ENCODE data around the gene DSCAML1. TPM values are rescaled to one million over a fixed set of nuclear protein-coding genes. Genes with fewer than 3 reads are reported as not detected.

DSCAML1 gene
- total RNA-seq, 1 donor from 2014 or later, result 0.95 TPM

DNA sequence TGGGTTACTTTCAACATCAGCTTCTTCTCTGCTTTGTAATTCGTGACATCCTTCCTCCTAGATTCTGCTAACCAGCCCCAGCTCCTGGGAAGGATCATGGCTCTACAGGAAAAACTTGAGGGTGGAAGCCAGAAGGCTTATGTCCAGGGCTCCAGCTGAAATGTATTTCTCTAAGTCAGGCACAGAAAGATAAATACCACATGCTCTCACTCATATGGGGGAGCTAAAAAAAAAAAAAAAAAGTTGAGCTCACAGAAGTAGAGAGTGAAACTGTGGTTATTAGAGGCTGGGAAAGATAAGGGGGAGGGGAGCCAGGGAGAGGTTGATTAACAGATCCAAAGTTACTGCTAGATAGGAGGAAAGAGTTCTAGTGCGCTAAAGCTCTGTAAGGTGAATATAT lies 74.9 kb downstream of the DSCAML1 start:
- ATAC-seq (no peak), DNase-seq (no peak)
- intact Hi-C loops (cut with DNase I), result no loop called here
- H3K4me3 ChIP-seq, result no peak overlapping the region
- H3K4me1 ChIP-seq, result peaks cover 8% of the 10 kb centered on the region
- no peak overlapping the region for H3K27ac ChIP-seq
- H3K27me3 ChIP-seq (ENCODE audit: low read depth), result no peaks in the 10 kb centered on the region
- H3K36me3 ChIP-seq, result no peaks in the 10 kb centered on the region
- TF ChIP-seq, protein P1, sequence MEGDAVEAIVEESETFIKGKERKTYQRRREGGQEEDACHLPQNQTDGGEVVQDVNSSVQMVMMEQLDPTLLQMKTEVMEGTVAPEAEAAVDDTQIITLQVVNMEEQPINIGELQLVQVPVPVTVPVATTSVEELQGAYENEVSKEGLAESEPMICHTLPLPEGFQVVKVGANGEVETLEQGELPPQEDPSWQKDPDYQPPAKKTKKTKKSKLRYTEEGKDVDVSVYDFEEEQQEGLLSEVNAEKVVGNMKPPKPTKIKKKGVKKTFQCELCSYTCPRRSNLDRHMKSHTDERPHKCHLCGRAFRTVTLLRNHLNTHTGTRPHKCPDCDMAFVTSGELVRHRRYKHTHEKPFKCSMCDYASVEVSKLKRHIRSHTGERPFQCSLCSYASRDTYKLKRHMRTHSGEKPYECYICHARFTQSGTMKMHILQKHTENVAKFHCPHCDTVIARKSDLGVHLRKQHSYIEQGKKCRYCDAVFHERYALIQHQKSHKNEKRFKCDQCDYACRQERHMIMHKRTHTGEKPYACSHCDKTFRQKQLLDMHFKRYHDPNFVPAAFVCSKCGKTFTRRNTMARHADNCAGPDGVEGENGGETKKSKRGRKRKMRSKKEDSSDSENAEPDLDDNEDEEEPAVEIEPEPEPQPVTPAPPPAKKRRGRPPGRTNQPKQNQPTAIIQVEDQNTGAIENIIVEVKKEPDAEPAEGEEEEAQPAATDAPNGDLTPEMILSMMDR (IDR thresholded peaks at IDR 0.05), result no peak
- no peaks in the 10 kb centered on the region for H3K9me3 ChIP-seq

DNA sequence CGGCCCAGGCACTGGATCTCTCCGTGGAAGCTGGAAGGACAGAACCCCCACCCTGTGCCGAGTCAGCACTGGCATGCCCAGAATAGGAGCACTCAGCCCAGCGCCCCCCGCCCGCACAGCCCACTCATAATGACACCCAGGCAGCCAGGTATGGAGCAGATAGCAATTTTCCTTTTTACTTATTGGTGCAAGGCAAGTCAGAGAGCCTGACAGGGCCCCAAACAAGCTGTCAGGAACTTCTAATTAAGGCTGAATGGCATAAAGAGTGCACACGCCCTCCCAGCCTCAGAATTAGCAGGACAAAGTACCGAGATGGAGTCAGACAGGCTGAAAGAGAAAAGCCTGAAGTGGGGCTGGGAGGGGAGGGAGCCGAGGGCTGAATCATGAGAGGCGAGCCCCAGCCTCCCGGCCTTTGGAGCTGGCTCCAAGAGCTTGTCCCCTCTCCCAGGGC lies 76.9 kb downstream of the DSCAML1 start:
- intact Hi-C loops (cut with DNase I), result no loop called here
- ATAC-seq (no peak), DNase-seq (no peak)
- Histone ChIP-seq H3K36me3 (no peaks in the 10 kb centered on the region), H3K4me1 (peaks cover 8% of the 10 kb centered on the region), H3K27ac (no peak overlapping the region), H3K9me3 (no peaks in the 10 kb centered on the region), H3K27me3 (ENCODE audit: low read depth) (no peaks in the 10 kb centered on the region), H3K4me3 (no peak overlapping the region)
- TF ChIP-seq, protein P1 (IDR thresholded peaks at IDR 0.05), result no peak

DNA sequence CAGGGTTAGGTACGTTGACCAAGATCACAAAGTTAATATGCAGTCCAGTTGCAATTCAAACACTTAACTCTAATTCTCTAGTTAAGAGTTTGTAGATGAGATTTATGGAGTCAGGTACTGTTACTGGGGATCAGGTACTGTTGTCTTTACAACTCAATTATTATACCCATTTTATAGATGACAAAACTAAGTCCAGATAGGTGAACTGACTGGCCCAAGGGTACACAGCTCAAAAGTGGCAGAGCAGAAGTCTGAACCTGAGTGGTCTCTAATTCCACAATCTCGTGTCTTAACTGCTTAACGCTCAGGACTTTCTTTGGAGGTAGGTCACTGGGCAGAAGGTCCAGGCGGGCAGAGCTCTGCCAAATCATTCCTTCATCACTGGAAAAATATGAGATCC lies 77.5 kb downstream of the DSCAML1 start:
- H3K36me3 ChIP-seq, result no peaks in the 10 kb centered on the region
- peaks cover 8% of the 10 kb centered on the region for H3K4me1 ChIP-seq
- DNase-seq (no peak), ATAC-seq (no peak)
- no peaks in the 10 kb centered on the region for H3K9me3 ChIP-seq
- TF ChIP-seq, protein P1 (IDR thresholded peaks at IDR 0.05), result no peak
- intact Hi-C loops (cut with DNase I), result no loop called here
- H3K27ac ChIP-seq, result no peak overlapping the region
- H3K27me3 ChIP-seq (ENCODE audit: low read depth), result no peaks in the 10 kb centered on the region
- no peak overlapping the region for H3K4me3 ChIP-seq

DNA sequence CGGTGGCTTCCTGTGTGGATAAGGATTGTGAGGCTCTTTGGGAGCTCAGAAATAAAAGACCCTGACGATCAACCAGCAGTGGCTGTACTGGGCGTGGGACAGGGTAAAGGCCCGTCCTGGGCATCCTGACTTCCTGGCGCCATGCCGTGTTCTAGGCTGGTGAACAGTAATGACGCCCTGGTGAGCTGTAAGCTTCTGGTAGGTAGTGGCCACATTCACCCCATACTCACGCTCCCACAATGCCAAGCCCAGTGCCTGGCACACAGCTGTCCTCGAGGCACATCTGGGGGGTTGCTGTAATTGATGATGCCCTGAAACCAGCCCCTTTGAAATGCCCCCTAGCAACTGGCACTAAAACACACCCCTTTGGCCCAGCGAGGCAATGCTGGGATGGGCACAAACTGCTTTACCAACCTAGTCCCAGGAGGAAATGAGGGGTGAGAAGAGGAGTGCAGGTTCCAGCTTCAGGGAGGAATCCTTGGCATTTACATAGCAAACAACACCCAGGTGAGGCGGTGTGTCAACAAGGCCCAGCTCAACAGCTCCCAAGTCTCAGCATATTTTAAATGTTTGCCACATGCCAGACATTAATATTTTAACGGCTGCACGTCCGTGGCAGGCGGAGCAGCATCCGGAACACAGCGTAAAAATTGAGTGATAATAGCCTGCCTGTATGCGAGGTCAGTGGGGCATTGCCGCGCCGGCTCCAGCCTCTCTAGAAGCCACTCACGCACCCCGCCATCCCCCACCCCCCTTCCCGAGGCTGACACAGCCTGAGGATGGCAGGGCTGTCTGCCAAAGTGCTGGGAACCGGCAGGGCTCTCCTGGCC lies 79.3 kb downstream of the DSCAML1 start:
- Histone ChIP-seq H3K27me3 (ENCODE audit: low read depth) (no peaks in the 10 kb centered on the region), H3K36me3 (no peaks in the 10 kb centered on the region), H3K4me3 (no peak overlapping the region), H3K4me1 (peaks cover 8% of the 10 kb centered on the region), H3K9me3 (no peaks in the 10 kb centered on the region), H3K27ac (peak overlapping the region; percentile 56)
- DNase-seq (peak; percentile 80), ATAC-seq (peak; percentile 87 to 91)
- TF ChIP-seq, protein P1 (IDR thresholded peaks at IDR 0.05), result no peak
- intact Hi-C loops (cut with DNase I), result no loop called here

DNA sequence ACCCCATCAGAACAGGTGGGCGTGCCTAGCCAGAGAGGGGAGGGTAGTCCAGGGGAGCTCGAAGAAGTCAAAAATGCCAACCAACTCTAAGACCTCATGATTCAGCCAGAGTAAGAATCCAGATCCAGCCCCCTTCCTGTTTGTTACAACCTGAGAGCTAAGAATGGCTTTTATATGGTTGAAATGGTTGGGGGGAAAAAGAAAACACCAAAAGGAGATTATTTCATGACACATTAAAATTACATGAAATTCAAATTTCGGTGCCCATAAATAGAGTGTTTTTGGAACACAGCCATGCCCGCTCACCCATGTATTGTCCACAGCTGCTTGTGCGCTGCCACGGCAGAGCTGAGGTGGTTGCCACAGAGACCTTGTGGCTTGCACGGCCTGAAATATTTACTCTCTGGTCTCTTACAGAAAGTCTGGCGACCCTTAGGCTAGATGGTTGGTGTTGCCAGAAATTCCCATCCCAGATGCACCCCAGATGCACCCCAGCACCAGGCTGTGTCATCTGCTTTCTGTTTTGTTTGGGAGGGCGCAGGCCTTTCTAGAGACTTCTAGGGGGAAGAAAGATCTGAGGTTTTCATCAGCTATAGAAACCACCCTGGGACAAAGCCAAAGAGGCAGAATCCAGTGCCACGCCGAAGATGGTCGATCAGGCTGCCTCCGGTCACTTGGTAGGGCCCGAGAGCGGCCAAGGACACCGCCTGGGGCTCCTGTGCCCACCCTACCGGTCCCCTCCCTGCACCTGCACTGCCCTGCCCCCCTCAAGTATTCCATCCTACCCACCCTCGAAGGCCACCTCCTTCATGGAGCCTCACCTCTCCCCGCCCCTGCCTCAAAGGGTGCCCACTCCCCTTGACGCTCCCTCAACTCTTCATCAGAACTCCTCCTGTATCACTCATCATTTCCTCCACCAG lies 80.2 kb downstream of the DSCAML1 start:
- intact Hi-C loops (cut with DNase I), result no loop called here
- H3K36me3 ChIP-seq, result no peaks in the 10 kb centered on the region
- TF ChIP-seq, protein P1 (IDR thresholded peaks at IDR 0.05), result no peak
- H3K4me3 ChIP-seq, result no peak overlapping the region
- no peak for DNase-seq
- peak overlapping the region; percentile 56 for H3K27ac ChIP-seq
- H3K9me3 ChIP-seq, result no peaks in the 10 kb centered on the region
- peak in 1 of 2 donors; percentile 11 for ATAC-seq
- no peaks in the 10 kb centered on the region for H3K27me3 ChIP-seq (ENCODE audit: low read depth)
- peaks cover 8% of the 10 kb centered on the region for H3K4me1 ChIP-seq

Data from lower lobe of right lung (tissue), 2 donors.